Measurements from ENCODE around the gene CLGN. TPM values are rescaled to one million over a fixed set of nuclear protein-coding genes. Genes with fewer than 3 reads are reported as not detected.
"Not testable (repeated sequence)": the region's sequence is repeated elsewhere in the genome, so short reads cannot be mapped to it uniquely, and the experiment has no call there.

Gene CLGN
- total RNA-seq, result not detected

- no peaks in the 10 kb centered on the region for H3K36me3 Mint-ChIP-seq
- peak; percentile 76 for DNase-seq
- H3K27me3 Mint-ChIP-seq, result peaks cover 62% of the 10 kb centered on the region
Measured at GRCh38 chr4:140427106-140427918, at the start of gene CLGN. Gene CLGN (minus strand): TSS chr4:140427648. CDS start chr4:140413078, 14,570 bp downstream.

GRCh38 chr4:140472156-140472555 is 44.7 kb upstream of the CLGN start:
- Mint-ChIP-seq H3K27ac (no peak overlapping the region), H3K9me3 (no peaks in the 10 kb centered on the region), H3K36me3 (no peaks in the 10 kb centered on the region), H3K4me1 (peaks cover 2% of the 10 kb centered on the region), H3K27me3 (peaks cover 20% of the 10 kb centered on the region), H3K4me3 (no peak overlapping the region)
- ATAC-seq (ENCODE audit: low read depth) (no peak), DNase-seq (no peak)
- POLR2A ChIA-PET, result no interaction called here

More at GRCh38 chr4:140427106-140427918, at the start of gene CLGN:
- no peak within 1 kb of the TSS for H3K27ac Mint-ChIP-seq
- peaks cover 7% of the 10 kb centered on the region for H3K4me1 Mint-ChIP-seq
- H3K9me3 Mint-ChIP-seq, result no peaks in the 10 kb centered on the region
- POLR2A ChIA-PET, result no interaction called here
- H3K4me3 Mint-ChIP-seq, result peak within 1 kb of the TSS; percentile 83
- ATAC-seq (ENCODE audit: low read depth), result peak; percentile 86

- ATAC-seq (ENCODE audit: low read depth), result no peak
- H3K36me3 Mint-ChIP-seq, result no peaks in the 10 kb centered on the region
- POLR2A ChIA-PET, result no interaction called here
Measured at GRCh38 chr4:140469791-140470733, 42.6 kb upstream of the CLGN start.

DNA sequence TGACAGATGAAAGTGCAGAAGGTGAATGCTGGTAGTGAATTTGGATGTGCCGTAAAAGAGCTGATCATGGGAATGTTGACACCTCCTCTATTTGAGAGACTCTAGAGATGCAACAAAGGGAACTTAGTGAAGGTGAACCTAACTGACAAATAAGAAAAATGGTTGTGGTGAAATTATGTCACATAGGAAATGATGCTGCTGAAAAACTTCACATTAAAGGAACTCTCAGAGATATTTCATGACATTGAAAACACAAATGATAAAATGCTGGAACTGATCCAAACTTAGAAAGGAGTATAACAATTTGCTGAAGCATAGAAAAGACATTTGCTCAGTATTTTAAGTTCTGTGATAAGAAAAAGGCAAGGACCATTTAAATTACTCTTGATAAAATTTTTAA is 38.7 kb upstream of the CLGN start:
- H3K36me3 Mint-ChIP-seq, result no peaks in the 10 kb centered on the region
- DNase-seq (no peak), ATAC-seq (ENCODE audit: low read depth) (no peak)
- no peak overlapping the region for H3K27ac Mint-ChIP-seq
- POLR2A ChIA-PET, result no interaction called here
- peaks cover 1% of the 10 kb centered on the region for H3K4me1 Mint-ChIP-seq
- no peak overlapping the region for H3K4me3 Mint-ChIP-seq
- peaks cover 13% of the 10 kb centered on the region for H3K27me3 Mint-ChIP-seq
- no peaks in the 10 kb centered on the region for H3K9me3 Mint-ChIP-seq

More at GRCh38 chr4:140469791-140470733, 42.6 kb upstream of the CLGN start:
- no peak overlapping the region for H3K4me3 Mint-ChIP-seq
- no peaks in the 10 kb centered on the region for H3K9me3 Mint-ChIP-seq
- no peak for DNase-seq
- no peak overlapping the region for H3K27ac Mint-ChIP-seq
- H3K4me1 Mint-ChIP-seq, result peaks cover 2% of the 10 kb centered on the region
- peaks cover 21% of the 10 kb centered on the region for H3K27me3 Mint-ChIP-seq

DNA sequence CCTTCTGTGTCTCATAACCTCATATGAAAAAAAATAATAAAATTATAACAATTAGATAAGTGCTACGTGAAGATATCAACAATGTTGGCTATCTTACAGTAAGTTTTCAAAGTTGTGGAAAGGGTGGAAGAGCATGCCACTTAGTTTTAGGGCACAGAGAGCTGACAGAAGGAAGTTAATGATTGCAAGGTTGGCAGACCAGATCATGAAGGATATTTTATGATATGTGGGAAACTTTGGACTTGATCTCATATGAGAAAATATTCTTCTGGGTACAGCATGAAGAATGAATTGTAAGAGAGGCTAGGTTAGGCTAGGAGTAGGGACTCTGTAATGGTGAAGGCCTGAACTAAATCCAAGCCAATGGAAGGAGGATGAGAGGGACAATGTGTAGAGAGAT is 36.2 kb upstream of the CLGN start:
- no peak overlapping the region for H3K27ac Mint-ChIP-seq
- no peaks in the 10 kb centered on the region for H3K9me3 Mint-ChIP-seq
- ATAC-seq (ENCODE audit: low read depth), result no peak
- no peak for DNase-seq
- H3K36me3 Mint-ChIP-seq, result no peaks in the 10 kb centered on the region
- H3K4me1 Mint-ChIP-seq, result no peaks in the 10 kb centered on the region
- no peak overlapping the region for H3K4me3 Mint-ChIP-seq
- POLR2A ChIA-PET, result no interaction called here
- H3K27me3 Mint-ChIP-seq, result peaks cover 8% of the 10 kb centered on the region

DNA sequence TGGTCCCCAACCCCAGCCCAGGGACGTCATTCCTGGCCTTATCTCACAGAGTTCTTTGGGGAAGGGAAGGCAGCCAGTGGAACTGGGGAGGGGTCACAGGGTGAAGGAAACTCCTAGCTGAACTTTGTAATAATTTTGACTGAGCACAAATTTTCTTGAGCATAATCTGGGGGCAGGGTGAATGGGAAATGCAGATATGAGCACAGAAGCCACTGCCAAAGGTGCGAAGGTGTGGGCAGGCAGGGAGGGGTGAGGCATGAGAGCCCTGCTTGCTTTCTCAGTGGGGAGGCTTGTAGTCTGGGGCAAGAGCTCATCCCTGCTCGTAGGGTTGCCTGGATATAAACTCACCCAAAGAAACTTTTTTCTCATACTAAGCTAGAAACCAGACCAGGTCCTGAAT is 35.7 kb upstream of the CLGN start:
- ATAC-seq (ENCODE audit: low read depth), result no peak
- H3K9me3 Mint-ChIP-seq, result no peaks in the 10 kb centered on the region
- peaks cover 8% of the 10 kb centered on the region for H3K27me3 Mint-ChIP-seq
- no peaks in the 10 kb centered on the region for H3K4me1 Mint-ChIP-seq
- H3K36me3 Mint-ChIP-seq, result no peaks in the 10 kb centered on the region
- DNase-seq, result no peak
- POLR2A ChIA-PET, result no interaction called here
- no peak overlapping the region for H3K27ac Mint-ChIP-seq
- no peak overlapping the region for H3K4me3 Mint-ChIP-seq

DNA sequence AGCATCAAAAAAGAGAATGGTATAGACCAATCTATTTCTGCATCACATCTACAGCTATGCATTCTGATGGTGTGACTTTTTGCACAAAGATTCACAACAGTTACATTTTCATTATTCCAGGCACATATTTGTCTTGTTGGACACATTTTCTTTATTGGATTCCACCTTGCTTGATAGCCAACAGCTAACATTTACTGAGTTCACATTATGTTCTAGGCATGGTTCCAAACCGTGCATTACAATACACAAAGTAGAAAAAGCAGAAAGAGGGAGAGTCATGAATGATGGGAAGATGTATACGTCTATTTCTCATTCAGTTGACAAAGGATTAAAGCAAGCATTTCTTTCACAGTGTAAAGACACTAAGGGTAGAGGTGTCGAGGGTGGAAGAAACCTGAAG is 22.9 kb upstream of the CLGN start:
- DNase-seq (no peak), ATAC-seq (ENCODE audit: low read depth) (no peak)
- no peaks in the 10 kb centered on the region for H3K9me3 Mint-ChIP-seq
- POLR2A ChIA-PET, result no interaction called here
- H3K4me1 Mint-ChIP-seq, result no peaks in the 10 kb centered on the region
- no peak overlapping the region for H3K27ac Mint-ChIP-seq
- no peak overlapping the region for H3K4me3 Mint-ChIP-seq
- H3K27me3 Mint-ChIP-seq, result peaks cover 45% of the 10 kb centered on the region
- no peaks in the 10 kb centered on the region for H3K36me3 Mint-ChIP-seq

- Mint-ChIP-seq H3K27ac (no peak overlapping the region), H3K27me3 (peaks cover 40% of the 10 kb centered on the region), H3K4me3 (no peak overlapping the region), H3K9me3 (no peaks in the 10 kb centered on the region), H3K4me1 (no peaks in the 10 kb centered on the region), H3K36me3 (no peaks in the 10 kb centered on the region)
- ATAC-seq (ENCODE audit: low read depth) (no peak), DNase-seq (no peak)
- POLR2A ChIA-PET, result no interaction called here
Measured at GRCh38 chr4:140448830-140449229, 21.4 kb upstream of the CLGN start.

DNA sequence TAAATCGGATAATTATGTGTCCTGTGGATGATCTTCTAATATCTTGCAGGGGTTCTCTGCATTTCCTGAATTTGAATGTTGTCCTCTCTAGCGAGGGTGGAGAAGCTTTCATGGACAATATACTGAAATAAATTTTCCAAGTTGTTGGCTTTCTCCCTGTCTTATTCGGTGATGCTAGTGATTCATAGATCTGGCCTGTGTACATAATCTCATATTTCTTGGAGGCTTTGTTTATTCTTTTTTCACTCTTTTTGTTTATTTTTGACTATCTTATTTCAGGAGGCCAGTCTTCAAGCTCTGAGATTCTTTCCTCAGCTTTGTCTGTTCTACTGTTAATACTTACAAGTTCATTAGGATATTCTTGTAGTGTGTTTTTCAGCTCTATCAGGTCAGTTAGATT is 20.7 kb upstream of the CLGN start:
- Mint-ChIP-seq H3K4me1 (no peaks in the 10 kb centered on the region), H3K27me3 (peaks cover 36% of the 10 kb centered on the region), H3K27ac (no peak overlapping the region), H3K9me3 (no peaks in the 10 kb centered on the region), H3K4me3 (no peak overlapping the region), H3K36me3 (no peaks in the 10 kb centered on the region)
- DNase-seq (no peak), ATAC-seq (ENCODE audit: low read depth) (no peak)
- POLR2A ChIA-PET, result no interaction called here

DNA sequence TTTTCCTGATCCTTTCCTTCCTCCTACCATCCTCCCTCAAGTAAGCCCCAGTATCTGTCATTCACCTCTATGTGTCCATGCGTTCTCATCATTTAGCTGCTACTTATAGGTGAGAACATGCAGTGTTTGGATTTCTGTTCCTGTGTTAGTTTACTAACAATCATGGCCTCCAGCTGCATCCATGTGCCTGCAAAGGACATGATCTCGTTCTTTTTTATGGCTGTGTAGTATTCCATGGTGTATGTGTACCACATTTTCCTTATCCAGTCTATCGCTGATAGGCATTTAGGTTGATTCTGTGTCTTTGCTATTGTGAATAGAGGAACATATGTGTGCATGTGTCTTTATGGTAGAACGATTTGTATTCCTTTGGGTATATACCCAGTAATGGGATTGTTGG is 16.9 kb upstream of the CLGN start:
- DNase-seq; H3K4me3 Mint-ChIP-seq; POLR2A ChIA-PET; H3K27ac Mint-ChIP-seq; H3K9me3 Mint-ChIP-seq; H3K36me3 Mint-ChIP-seq; ATAC-seq (ENCODE audit: low read depth); H3K4me1 Mint-ChIP-seq: not testable (repeated sequence)
- H3K27me3 Mint-ChIP-seq, result peaks cover 27% of the 10 kb centered on the region

DNA sequence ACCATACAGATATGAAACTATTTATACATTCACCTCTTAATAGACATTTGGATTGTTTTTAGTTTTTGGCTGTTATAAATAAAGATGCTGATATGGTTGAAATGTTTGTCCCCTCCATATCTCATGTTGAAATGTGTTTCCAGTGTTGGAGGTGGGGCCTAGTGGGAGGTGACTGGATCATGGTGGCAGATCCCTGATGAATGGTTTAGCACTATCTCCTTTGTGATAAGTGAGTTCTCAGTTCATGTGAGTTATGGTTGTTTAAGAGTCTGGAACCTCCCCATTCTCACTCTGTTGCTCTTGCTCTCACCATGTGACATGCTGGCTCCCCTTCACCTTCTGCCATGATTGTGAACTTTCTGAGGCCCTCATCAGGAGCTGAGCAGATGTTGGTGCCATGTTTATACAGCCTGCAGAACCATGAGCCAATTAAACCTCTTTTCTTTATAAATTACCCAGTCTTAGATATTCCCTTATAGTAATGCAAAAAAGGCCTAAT is 12.2 kb upstream of the CLGN start:
- DNase-seq (no peak), ATAC-seq (ENCODE audit: low read depth) (no peak)
- Mint-ChIP-seq H3K4me1 (no peaks in the 10 kb centered on the region), H3K4me3 (no peak overlapping the region), H3K27me3 (peaks cover 10% of the 10 kb centered on the region), H3K27ac (no peak overlapping the region), H3K36me3 (no peaks in the 10 kb centered on the region), H3K9me3 (no peaks in the 10 kb centered on the region)
- POLR2A ChIA-PET, result no interaction called here

GRCh38 chr4:140427919-140428471 is 547 bp upstream of the CLGN start:
- no peak for ATAC-seq (ENCODE audit: low read depth)
- DNase-seq, result no peak
- no peaks in the 10 kb centered on the region for H3K36me3 Mint-ChIP-seq
- peaks cover 7% of the 10 kb centered on the region for H3K4me1 Mint-ChIP-seq
- no peak overlapping the region for H3K27ac Mint-ChIP-seq
- peak overlapping the region; percentile 83 for H3K4me3 Mint-ChIP-seq
- H3K27me3 Mint-ChIP-seq, result peaks cover 55% of the 10 kb centered on the region
- no peaks in the 10 kb centered on the region for H3K9me3 Mint-ChIP-seq
- POLR2A ChIA-PET, result no interaction called here

GRCh38 chr4:140426610-140427105 is 790 bp downstream of the CLGN start:
- H3K9me3 Mint-ChIP-seq, result no peaks in the 10 kb centered on the region
- ATAC-seq (ENCODE audit: low read depth), result peak; percentile 31
- peak overlapping the region; percentile 83 for H3K4me3 Mint-ChIP-seq
- H3K36me3 Mint-ChIP-seq, result no peaks in the 10 kb centered on the region
- POLR2A ChIA-PET, result no interaction called here
- H3K4me1 Mint-ChIP-seq, result peaks cover 7% of the 10 kb centered on the region
- no peak overlapping the region for H3K27ac Mint-ChIP-seq
- DNase-seq, result no peak
- H3K27me3 Mint-ChIP-seq, result peaks cover 62% of the 10 kb centered on the region
